Measurements from ENCODE around the gene ATXN10.

ATXN10 gene

DNA sequence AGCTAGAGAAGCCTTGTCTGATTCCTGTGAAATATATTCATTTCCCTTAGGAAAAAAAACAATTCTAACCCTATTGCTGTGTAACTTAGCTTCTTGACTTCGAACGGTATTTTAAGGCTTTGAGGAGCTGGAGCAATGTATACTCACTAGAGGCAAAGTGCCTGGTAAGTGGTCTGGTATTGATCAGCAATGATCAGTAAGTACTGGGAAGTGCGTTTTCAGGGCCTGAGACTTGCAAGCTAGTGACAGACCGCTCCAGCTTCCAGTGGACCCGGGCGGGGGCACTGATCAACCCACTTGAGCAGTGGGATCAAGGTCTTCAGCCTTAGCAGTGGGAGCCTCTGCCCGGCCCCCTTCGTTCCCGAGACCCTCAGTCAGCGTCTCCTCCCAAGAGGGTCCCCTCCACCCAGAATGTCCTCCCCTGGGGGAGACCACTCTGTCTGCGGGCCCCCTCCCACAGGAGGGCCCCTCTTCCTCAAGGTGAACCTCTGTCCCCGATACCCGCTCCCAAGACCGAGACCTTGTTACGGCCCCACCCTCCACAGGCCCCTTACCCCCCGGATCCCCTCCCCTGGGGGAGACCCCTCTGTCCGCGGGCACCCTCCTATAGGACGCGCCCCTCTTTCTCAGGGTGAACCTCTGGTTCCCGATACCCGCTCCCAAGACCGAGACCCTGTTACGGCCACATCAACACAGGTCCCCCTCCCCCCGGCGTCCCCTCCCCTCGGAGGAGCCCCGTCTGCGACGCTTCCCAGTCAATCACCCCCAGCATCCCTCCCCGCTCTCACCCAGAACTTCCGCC is 452 bp upstream of the ATXN10 start:
- Histone ChIP-seq H2BK120ac (ENCODE audit: insufficient read depth, low read length, poor library complexity) (peak overlapping the region; percentile 68), H4K91ac (ENCODE audit: low read depth, low read length) (peak overlapping the region; percentile 91), H3K23ac (ENCODE audit: low read length) (no peak overlapping the region), H3K18ac (ENCODE audit: low read length) (peak overlapping the region; percentile 76), H2BK12ac (ENCODE audit: low read length) (no peak overlapping the region), H4K12ac (ENCODE audit: low read depth, low read length) (peak overlapping the region; percentile 70), H3K27me3 (ENCODE audit: insufficient read depth, low read length) (no peaks in the 10 kb centered on the region), H3K4me2 (ENCODE audit: low read length) (peak overlapping the region; percentile 76), H3K36me3 (ENCODE audit: control insufficient read depth in 1 of 2, insufficient read depth in 2 of 2, low read length in 2 of 2) (peaks cover 0 to 3% of the 10 kb centered on the region in 2 experiments), H2BK5ac (ENCODE audit: low read depth, low read length, poor library complexity) (peak overlapping the region; percentile 37), H2AFZ (ENCODE audit: insufficient read depth, low read length, poor library complexity) (peak overlapping the region; percentile 80), H3K4me3 (ENCODE audit: low read depth, low read length) (peak overlapping the region; percentile 100), H2AK5ac (ENCODE audit: low read length) (peak overlapping the region; percentile 68), H3K9me3 (ENCODE audit: insufficient read depth, low read depth, low read length) (no peaks in the 10 kb centered on the region), H3K9ac (ENCODE audit: low read length) (peak overlapping the region; percentile 82), H3K79me1 (ENCODE audit: low read length) (peaks cover 14% of the 10 kb centered on the region), H3K4ac (ENCODE audit: low read depth, low read length) (peak overlapping the region; percentile 56), H3K4me1 (ENCODE audit: control insufficient read depth in 1 of 2, insufficient read depth in 2 of 2, low read length in 2 of 2) (peaks cover 0 to 3% of the 10 kb centered on the region in 2 experiments), H3K27ac (ENCODE audit: low read depth, low read length) (peak overlapping the region; percentile 87), H4K8ac (ENCODE audit: low read depth, low read length) (peak overlapping the region; percentile 88), H3K79me2 (ENCODE audit: control insufficient read depth, insufficient read depth, low read length, poor library complexity) (peaks cover 14% of the 10 kb centered on the region), H3K14ac (ENCODE audit: low read length) (peak overlapping the region; percentile 64)
- no CpG with 5 or more reads among the region's 32 CpGs for WGBS (ENCODE audit: extremely low coverage, insufficient coverage, insufficient read length)
- no peak for DNase-seq

- Histone ChIP-seq H3K36me3 (ENCODE audit: control insufficient read depth in 1 of 2, insufficient read depth in 2 of 2, low read length in 2 of 2) (peaks cover 2 to 3% of the 10 kb centered on the region in 2 experiments), H3K4me2 (ENCODE audit: low read length) (peak overlapping the region; percentile 76), H4K12ac (ENCODE audit: low read depth, low read length) (peak overlapping the region; percentile 68), H2AFZ (ENCODE audit: insufficient read depth, low read length, poor library complexity) (peak overlapping the region; percentile 64), H2BK5ac (ENCODE audit: low read depth, low read length, poor library complexity) (peak overlapping the region; percentile 91), H4K91ac (ENCODE audit: low read depth, low read length) (peak overlapping the region; percentile 86), H3K4me1 (ENCODE audit: control insufficient read depth in 1 of 2, insufficient read depth in 2 of 2, low read length in 2 of 2) (peaks cover 0 to 3% of the 10 kb centered on the region in 2 experiments), H3K14ac (ENCODE audit: low read length) (peak overlapping the region; percentile 91), H2BK12ac (ENCODE audit: low read length) (peak overlapping the region; percentile 1), H3K27me3 (ENCODE audit: insufficient read depth, low read length) (no peaks in the 10 kb centered on the region), H3K9me3 (ENCODE audit: insufficient read depth, low read depth, low read length) (no peaks in the 10 kb centered on the region), H3K79me2 (ENCODE audit: control insufficient read depth, insufficient read depth, low read length, poor library complexity) (peaks cover 14% of the 10 kb centered on the region), H3K4me3 (ENCODE audit: low read depth, low read length) (peak overlapping the region; percentile 100), H2BK120ac (ENCODE audit: insufficient read depth, low read length, poor library complexity) (peak overlapping the region; percentile 37), H3K4ac (ENCODE audit: low read depth, low read length) (peak overlapping the region; percentile 73), H3K27ac (ENCODE audit: low read depth, low read length) (peak overlapping the region; percentile 87), H3K18ac (ENCODE audit: low read length) (peak overlapping the region; percentile 95), H3K23ac (ENCODE audit: low read length) (no peak overlapping the region), H2AK5ac (ENCODE audit: low read length) (peak overlapping the region; percentile 6), H3K79me1 (ENCODE audit: low read length) (peaks cover 14% of the 10 kb centered on the region), H3K9ac (ENCODE audit: low read length) (peak overlapping the region; percentile 89), H4K8ac (ENCODE audit: low read depth, low read length) (peak overlapping the region; percentile 84)
- DNase-seq: no peak
- WGBS (ENCODE audit: extremely low coverage, insufficient coverage, insufficient read length): no CpG with 5 or more reads among the region's 14 CpGs
Observed at GRCh38 chr22:45672564-45673481, 1.2 kb downstream of the ATXN10 start.

GRCh38 chr22:45673482-45674175 is 2.0 kb downstream of the ATXN10 start:
- Histone ChIP-seq H4K12ac (ENCODE audit: low read depth, low read length) (no peak overlapping the region), H3K4ac (ENCODE audit: low read depth, low read length) (peak overlapping the region; percentile 69), H3K14ac (ENCODE audit: low read length) (no peak overlapping the region), H3K4me3 (ENCODE audit: low read depth, low read length) (no peak overlapping the region), H3K4me2 (ENCODE audit: low read length) (peak overlapping the region; percentile 36), H3K23ac (ENCODE audit: low read length) (no peak overlapping the region), H3K27me3 (ENCODE audit: insufficient read depth, low read length) (no peaks in the 10 kb centered on the region), H2AFZ (ENCODE audit: insufficient read depth, low read length, poor library complexity) (no peak overlapping the region), H4K91ac (ENCODE audit: low read depth, low read length) (no peak overlapping the region), H2AK5ac (ENCODE audit: low read length) (no peak overlapping the region), H3K79me1 (ENCODE audit: low read length) (peaks cover 14% of the 10 kb centered on the region), H3K36me3 (ENCODE audit: control insufficient read depth in 1 of 2, insufficient read depth in 2 of 2, low read length in 2 of 2) (peaks cover 2 to 3% of the 10 kb centered on the region in 2 experiments), H3K4me1 (ENCODE audit: control insufficient read depth in 1 of 2, insufficient read depth in 2 of 2, low read length in 2 of 2) (peaks cover 0 to 3% of the 10 kb centered on the region in 2 experiments), H3K27ac (ENCODE audit: low read depth, low read length) (no peak overlapping the region), H2BK120ac (ENCODE audit: insufficient read depth, low read length, poor library complexity) (no peak overlapping the region), H2BK5ac (ENCODE audit: low read depth, low read length, poor library complexity) (no peak overlapping the region), H3K9ac (ENCODE audit: low read length) (no peak overlapping the region), H2BK12ac (ENCODE audit: low read length) (no peak overlapping the region), H4K8ac (ENCODE audit: low read depth, low read length) (no peak overlapping the region), H3K18ac (ENCODE audit: low read length) (no peak overlapping the region), H3K79me2 (ENCODE audit: control insufficient read depth, insufficient read depth, low read length, poor library complexity) (peaks cover 14% of the 10 kb centered on the region), H3K9me3 (ENCODE audit: insufficient read depth, low read depth, low read length) (no peaks in the 10 kb centered on the region)
- no peak for DNase-seq
- no CpG with 5 or more reads among the region's 10 CpGs for WGBS (ENCODE audit: extremely low coverage, insufficient coverage, insufficient read length)

DNA sequence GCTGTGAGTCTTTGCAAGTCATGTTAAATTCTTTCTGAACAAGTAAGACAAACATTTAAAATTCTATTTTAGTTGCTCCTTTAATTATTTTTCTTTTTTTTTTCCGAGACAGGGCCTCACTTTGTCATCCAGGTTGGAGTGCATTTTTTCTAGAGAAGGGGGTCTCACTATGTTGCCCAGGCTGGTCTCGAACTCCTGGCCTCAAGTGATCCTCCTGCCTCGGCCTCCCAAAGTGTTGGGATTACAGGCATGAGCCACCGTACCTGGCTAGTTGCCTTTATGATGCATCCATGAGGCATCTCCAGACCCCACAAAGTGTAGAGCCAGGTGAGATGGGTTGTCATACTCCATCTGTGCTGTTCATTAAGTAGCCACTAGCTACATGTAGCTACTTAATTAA is 4.4 kb downstream of the ATXN10 start:
- H2BK120ac ChIP-seq (ENCODE audit: insufficient read depth, low read length, poor library complexity): no peak overlapping the region
- peaks cover 2 to 3% of the 10 kb centered on the region in 2 experiments for H3K36me3 ChIP-seq (ENCODE audit: control insufficient read depth in 1 of 2, insufficient read depth in 2 of 2, low read length in 2 of 2)
- H3K4me2 ChIP-seq (ENCODE audit: low read length): no peak overlapping the region
- no peak overlapping the region for H2AFZ ChIP-seq (ENCODE audit: insufficient read depth, low read length, poor library complexity)
- no peaks in the 10 kb centered on the region for H3K9me3 ChIP-seq (ENCODE audit: insufficient read depth, low read depth, low read length)
- H4K12ac ChIP-seq (ENCODE audit: low read depth, low read length): no peak overlapping the region
- H3K27me3 ChIP-seq (ENCODE audit: insufficient read depth, low read length): no peaks in the 10 kb centered on the region
- no peak for DNase-seq
- no peak overlapping the region for H3K18ac ChIP-seq (ENCODE audit: low read length)
- no peak overlapping the region for H3K23ac ChIP-seq (ENCODE audit: low read length)
- no peak overlapping the region for H2BK12ac ChIP-seq (ENCODE audit: low read length)
- H3K79me1 ChIP-seq (ENCODE audit: low read length): peaks cover 13% of the 10 kb centered on the region
- H4K8ac ChIP-seq (ENCODE audit: low read depth, low read length): no peak overlapping the region
- no CpG with 5 or more reads among the region's 4 CpGs for WGBS (ENCODE audit: extremely low coverage, insufficient coverage, insufficient read length)
- no peak overlapping the region for H2AK5ac ChIP-seq (ENCODE audit: low read length)
- no peak overlapping the region for H2BK5ac ChIP-seq (ENCODE audit: low read depth, low read length, poor library complexity)
- H4K91ac ChIP-seq (ENCODE audit: low read depth, low read length): no peak overlapping the region
- no peak overlapping the region for H3K14ac ChIP-seq (ENCODE audit: low read length)
- no peak overlapping the region for H3K9ac ChIP-seq (ENCODE audit: low read length)
- H3K79me2 ChIP-seq (ENCODE audit: control insufficient read depth, insufficient read depth, low read length, poor library complexity): peaks cover 14% of the 10 kb centered on the region
- H3K4me3 ChIP-seq (ENCODE audit: low read depth, low read length): no peak overlapping the region
- H3K4me1 ChIP-seq (ENCODE audit: control insufficient read depth in 1 of 2, insufficient read depth in 2 of 2, low read length in 2 of 2): peaks cover 0 to 2% of the 10 kb centered on the region in 2 experiments
- H3K4ac ChIP-seq (ENCODE audit: low read depth, low read length): no peak overlapping the region
- H3K27ac ChIP-seq (ENCODE audit: low read depth, low read length): no peak overlapping the region

All from trophoblast cell (in vitro differentiated cells and primary cell).